HuH-7.5 (cell line): ENCODE data around the gene BUD31.

ENCODE experiments used
- DNase-seq: peaks from one replicate; pipeline ENCODE4 v3.0.0; 2011; ENCODE audit warnings: low spot score

The BUD31 gene

DNA sequence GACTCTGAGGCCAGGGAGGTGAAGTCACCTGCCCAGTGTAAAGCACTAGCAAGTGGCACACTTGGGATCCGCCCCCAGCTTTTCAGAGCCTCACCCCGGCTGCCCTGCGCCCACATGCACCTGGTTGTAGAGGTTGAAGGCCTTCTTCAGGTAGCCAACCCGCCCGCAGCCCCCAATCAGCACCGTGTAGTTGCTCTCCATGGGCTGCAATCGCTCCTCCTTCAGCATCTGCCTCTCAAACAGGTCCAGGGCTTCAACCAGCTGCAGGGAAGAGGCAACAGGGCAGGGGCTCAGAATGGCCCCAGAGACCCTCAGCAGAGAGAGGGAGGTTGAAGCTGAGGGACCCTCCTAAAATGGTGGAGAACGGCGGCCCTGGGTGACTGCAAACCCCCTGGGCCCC, 24.4 kb downstream of the BUD31 start:
- no peak for DNase-seq

DNA sequence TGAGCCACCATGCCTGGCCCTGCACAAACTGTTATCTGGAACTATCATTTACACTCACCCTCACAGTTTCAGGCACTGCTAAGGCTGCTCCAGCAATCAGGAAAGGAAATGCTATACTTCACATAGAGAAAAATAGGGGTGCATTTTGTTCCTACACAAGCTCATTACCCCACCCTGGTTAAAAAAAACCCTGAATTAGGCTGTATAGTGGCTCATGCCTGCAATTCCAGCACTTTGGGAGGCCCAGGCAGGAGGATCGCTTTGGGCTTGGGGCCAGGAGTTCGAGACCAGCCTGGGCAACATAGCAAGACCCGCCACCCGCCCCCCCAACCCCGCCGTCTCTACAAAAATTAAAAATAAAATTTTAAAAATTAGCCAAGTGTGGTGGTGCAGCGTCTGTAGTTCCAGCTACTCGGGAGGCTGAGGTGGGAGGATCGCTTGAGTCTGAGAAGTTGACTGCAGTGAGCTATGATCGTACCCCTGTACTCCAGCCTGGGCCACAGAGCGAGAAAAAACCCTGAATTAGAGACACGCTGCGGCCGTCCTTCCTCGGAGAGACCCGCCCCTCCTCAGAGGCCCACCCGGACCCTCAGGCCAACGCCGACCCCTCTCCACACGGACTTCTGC, 29.3 kb downstream of the BUD31 start:
- DNase-seq: no peak

DNA sequence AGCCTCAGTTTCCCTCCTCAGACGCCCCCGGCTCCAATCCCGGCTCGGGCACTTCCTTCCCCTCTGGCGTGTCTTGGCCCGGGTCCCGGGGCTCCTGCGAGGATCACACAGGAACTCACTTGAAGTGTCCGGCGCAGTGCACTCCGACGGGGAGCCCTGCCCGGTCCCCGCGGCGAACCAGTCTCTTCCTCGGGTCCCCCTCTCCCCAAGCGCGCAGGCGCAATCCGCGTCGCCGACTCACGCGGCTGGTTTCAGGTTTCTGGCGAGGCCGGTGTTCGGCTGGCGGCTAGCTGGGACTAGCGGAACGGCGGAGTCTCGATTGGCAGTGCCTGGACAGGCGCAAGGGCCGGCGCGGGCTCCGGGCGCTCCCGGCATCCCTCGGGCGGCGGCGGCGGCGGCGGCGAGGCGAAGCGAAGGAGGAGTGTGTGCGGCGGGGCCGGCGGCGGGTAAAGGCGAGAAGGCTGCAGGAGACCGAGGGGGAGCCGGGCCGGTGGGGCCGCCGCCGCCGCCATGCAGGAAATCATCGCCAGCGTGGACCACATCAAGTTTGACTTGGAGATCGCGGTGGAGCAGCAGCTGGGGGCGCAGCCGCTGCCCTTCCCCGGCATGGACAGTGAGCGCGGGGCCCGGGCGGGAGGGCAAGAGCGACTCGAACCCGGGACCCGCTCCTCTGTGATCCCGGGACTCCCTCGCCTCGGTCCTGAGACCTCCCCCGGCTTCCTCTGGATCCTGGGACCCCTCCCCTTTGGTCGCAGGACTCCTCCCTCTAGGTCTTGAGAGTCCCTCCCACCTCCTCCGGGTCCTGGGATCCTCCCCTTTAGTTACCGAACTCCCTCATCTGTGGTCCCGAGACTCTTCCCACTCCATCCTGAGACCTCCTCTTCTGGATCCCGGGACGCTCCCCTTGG, 30.1 kb downstream of the BUD31 start, which contains the start of the genes CPSF4 and PTCD1:
Gene CPSF4 (plus strand): TSS at position 371 of the 908 bp plus-strand sequence. CDS start 140 bp downstream, at position 511.
Gene PTCD1 (minus strand): TSS at position 226 of the 908 bp plus-strand sequence. CDS start 3,556 bp downstream, outside the sequence.
- DNase-seq: peak; percentile 99

- DNase-seq: no peak
Observed at GRCh38 chr7:99440195-99440594, 31.4 kb downstream of the BUD31 start.

DNA sequence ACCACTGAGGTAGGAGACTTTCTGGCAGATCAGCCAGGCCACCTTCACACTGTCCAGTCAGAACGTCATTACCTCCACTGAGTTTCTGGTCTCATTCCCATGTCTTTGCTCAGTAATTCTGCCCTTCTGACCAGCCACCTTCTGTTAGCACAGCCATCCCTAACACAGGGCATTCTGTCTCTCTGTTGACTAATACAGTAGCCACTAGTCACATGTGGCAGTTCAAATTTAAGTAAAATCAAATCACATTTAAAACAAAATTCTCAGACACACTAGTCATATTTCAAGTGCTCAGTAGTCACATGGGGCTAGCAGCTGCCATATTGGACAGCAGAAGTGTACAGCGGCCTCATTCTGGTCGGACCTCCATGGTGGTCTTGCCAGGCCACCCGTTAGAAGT, 37.3 kb downstream of the BUD31 start:
- no peak for DNase-seq

- peak; percentile 70 for DNase-seq
Observed at GRCh38 chr7:99447943-99448342, 39.2 kb downstream of the BUD31 start.

DNA sequence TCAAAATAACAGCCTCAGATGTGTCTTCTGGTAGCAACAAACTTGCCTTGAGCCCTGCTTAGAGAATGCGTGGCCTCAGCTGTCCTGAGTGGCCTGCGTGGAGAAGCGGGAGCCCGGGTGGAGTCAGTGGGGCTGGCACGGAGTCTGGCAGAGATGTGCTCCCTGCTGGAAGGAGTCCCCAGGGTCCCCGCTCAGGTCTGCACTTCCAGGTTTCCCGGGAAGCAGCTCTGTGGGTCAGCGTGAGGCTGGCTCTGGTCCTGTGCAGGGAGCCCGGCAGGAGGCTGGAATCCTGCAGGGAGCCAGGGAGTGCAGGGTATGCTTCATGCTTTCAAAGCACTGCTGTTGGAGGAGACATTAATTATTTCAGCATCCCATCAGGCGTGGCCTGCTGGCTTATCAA, 40.1 kb downstream of the BUD31 start:
- DNase-seq: no peak

DNA sequence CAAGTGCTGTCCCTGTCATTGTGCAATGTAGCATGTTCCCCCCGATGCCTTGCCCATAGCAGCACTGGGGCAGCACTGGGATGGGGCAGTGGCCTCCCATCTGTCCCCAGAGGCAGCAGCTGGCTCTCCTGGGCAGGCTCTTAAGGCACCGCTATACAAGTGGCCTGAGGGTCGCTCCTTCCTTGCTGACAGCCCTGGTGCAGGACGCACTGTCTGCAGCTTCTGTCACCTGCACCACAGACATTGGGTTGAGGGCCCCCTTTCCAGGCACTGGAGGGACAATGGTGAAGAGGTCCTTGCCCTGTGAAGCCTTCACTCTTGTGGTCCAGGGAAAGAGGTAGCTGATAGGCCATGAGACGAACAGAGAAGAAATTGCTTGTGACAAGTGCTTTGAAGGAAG, 40.6 kb downstream of the BUD31 start:
- DNase-seq: no peak

GRCh38 chr7:99451936-99452335, 43.2 kb downstream of the BUD31 start:
- no peak for DNase-seq

- DNase-seq: no peak
Observed at GRCh38 chr7:99452541-99452940, 43.8 kb downstream of the BUD31 start.

- DNase-seq: no peak
Observed at GRCh38 chr7:99453105-99453504, 44.3 kb downstream of the BUD31 start.

DNA sequence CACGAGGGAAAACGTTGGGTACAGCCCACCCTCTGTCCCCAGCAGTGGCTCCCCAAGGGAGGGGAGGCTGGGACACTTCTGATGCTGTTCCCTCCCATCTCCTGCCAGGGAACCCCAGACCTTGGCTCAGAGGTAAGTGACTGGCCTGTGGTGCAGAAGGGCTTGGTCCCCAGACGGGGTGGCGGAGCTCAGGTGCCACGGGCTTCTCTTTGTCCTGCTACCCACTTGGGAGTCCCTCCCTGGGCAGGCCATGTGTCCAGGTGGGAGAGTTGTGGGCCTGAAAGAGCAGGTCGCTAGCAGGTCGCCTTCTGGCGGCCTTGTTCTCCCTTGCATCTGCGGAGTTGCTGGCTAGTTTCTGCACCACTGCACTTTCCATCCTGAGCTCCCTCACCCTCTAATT, 47.1 kb downstream of the BUD31 start:
- no peak for DNase-seq

DNA sequence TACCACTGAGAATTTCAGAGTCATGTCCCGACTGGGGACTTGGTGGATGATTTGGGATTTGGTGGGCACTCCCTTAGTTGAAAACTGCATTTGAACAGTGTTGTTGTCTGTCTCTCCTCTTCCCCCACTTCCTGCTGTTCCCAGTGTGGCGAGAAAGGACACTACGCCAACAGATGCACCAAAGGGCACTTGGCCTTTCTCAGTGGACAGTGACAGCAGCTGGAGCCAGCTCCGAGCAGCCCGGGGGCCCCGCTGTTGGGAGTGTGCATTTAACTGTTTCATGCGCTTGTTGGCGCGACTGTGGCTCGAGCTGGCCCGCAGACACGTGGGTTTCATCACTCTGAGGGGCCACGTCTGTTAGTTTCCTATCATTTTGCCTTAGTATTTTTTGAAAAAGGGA, 47.5 kb downstream of the BUD31 start:
- no peak for DNase-seq

DNA sequence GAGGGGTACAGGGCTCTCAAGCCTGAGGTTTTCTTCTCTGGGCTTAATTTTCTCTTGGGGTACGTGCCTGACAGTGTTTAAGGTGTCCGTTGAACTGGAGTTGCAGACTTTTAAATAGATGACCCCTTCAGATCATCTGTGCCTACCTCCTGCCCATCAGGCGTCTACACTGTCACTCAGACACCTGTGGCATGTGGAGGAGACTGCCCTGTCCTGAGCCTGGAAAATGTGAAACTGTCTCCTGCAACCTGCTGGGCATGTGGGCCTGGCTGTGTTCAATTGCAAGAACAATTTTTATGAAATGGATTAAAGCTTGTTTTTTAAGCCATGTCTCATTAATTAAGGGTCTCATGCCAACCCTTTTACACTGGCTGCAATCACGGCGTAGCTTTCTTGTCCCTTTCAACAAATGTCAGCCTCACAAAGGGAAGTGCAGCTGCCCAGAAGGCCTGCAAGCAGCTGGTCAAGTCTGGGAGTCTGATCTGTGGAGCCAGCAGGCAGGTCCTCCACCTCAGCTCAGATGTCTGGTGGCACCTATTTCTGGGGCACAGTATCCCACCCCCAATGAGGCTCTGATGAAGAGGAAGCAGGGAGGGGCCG, 48.4 kb downstream of the BUD31 start:
- DNase-seq: no peak

DNA sequence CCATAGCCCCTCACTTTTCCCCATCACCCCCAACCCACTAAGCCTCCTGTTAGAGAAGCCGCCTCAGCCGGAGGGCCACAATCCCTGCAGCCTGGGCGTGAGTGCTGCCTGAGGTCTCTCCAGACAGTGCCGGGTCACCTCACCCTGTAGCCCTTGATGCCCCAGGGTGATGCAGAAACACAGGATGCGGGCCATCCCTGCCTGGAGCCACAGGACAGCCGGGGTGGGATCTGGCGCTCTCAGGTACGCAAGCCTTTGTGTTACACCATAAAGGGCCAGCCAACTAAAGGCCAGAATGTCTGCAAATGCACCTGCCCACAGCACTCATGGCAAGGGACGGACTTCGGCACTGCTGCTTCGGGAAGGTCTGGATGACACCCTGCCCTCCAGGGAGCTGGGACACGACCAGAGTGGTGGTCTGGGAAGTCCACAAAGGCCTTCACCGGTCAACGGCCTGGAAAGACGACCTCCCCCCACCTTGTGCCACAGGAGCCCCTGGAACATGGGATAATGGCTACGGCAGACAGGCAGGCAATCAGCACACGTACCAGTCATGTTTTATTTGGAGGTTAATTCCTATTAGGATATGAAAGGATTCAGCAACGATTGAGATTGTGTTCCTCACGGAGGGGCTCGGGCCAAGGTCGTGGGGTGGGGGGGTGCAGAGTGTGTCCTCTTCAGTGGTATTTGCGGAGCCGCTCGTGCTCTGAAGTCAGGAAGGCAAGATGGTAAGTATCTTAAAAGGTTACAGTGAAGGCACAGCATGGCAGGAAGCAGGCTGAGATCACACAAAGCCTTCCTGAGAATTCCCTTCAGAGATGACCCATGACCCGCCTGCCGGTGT, 49.1 kb downstream of the BUD31 start:
- no peak for DNase-seq

- peak; percentile 42 for DNase-seq
Observed at GRCh38 chr7:99459087-99459486, 50.3 kb downstream of the BUD31 start.

GRCh38 chr7:99460651-99461050, 51.9 kb downstream of the BUD31 start:
- DNase-seq: no peak

DNA sequence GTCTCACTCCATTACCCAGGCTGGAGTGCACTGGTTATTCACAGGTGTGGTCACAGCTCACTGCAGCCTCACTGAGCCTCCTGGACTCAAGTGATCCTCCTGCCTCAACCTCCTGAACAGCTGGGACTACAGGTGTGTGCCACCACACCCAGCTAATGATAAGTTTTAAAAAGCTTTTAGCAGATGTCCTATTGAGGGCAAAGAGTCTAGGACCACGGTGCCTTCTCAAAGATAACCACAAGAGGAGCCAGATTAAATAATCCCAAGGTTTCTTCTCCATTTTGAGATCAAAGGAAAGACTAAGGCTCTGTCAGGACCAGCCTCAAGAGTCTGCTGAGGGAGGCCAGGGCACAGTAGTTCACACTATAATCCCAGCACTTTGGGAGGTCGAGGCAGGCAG, 52.5 kb downstream of the BUD31 start:
- DNase-seq: no peak

DNA sequence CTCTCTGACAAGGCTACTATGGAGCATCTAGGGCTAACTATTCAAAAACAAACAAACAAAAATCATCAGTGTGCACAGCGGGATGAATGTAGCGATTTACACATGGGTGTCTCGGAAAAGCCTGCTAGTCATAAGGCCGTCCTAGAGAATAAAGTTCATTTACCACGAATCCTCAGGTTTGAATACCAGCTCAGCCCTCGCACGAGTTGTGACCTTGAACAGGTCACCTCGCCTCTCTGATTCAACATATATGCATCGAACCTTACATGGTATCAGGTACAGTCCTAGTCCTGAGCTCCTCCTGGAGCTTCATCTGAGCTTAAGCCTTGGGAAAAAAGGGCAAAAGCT, 56.6 kb downstream of the BUD31 start:
- DNase-seq: no peak

- DNase-seq: no peak
Observed at GRCh38 chr7:99468336-99468918, 59.7 kb downstream of the BUD31 start.
